ENCODE results near the gene DDRGK1.

The DDRGK1 gene

GRCh38 chr20:3235666-3236324, 31.3 kb upstream of the DDRGK1 start:
- no peak for DNase-seq (ENCODE audit: low spot score)

- DNase-seq (ENCODE audit: low spot score): no peak
These were observed 29.6 kb upstream of the DDRGK1 start for GRCh38 chr20:3233991-3234498.

GRCh38 chr20:3233131-3233990, 28.9 kb upstream of the DDRGK1 start:
- DNase-seq (ENCODE audit: low spot score): no peak

GRCh38 chr20:3231889-3232588, 27.6 kb upstream of the DDRGK1 start:
- DNase-seq (ENCODE audit: low spot score): no peak

- no peak for DNase-seq (ENCODE audit: low spot score)
These were observed 26.6 kb upstream of the DDRGK1 start for GRCh38 chr20:3231116-3231515.

GRCh38 chr20:3229798-3230197, 25.3 kb upstream of the DDRGK1 start:
- no peak for DNase-seq (ENCODE audit: low spot score)

- DNase-seq (ENCODE audit: low spot score): no peak
These were observed 24.7 kb upstream of the DDRGK1 start for GRCh38 chr20:3229158-3229557.

GRCh38 chr20:3228750-3229032, 24.2 kb upstream of the DDRGK1 start:
- DNase-seq (ENCODE audit: low spot score): no peak

GRCh38 chr20:3227936-3228749, 23.7 kb upstream of the DDRGK1 start:
- no peak for DNase-seq (ENCODE audit: low spot score)

- no peak for DNase-seq (ENCODE audit: low spot score)
These were observed 23.0 kb upstream of the DDRGK1 start for GRCh38 chr20:3227506-3227905.

- no peak for DNase-seq (ENCODE audit: low spot score)
These were observed 22.4 kb upstream of the DDRGK1 start for GRCh38 chr20:3226864-3227263.

- no peak for DNase-seq (ENCODE audit: low spot score)
These were observed 21.6 kb upstream of the DDRGK1 start for GRCh38 chr20:3226093-3226492.

GRCh38 chr20:3224681-3225421, 20.4 kb upstream of the DDRGK1 start:
- no peak for DNase-seq (ENCODE audit: low spot score)

- DNase-seq (ENCODE audit: low spot score): no peak
These were observed 19.7 kb upstream of the DDRGK1 start for GRCh38 chr20:3223994-3224680.

GRCh38 chr20:3223651-3223993, 19.1 kb upstream of the DDRGK1 start:
- no peak for DNase-seq (ENCODE audit: low spot score)

GRCh38 chr20:3222635-3223600, 18.4 kb upstream of the DDRGK1 start:
- no peak for DNase-seq (ENCODE audit: low spot score)

- DNase-seq (ENCODE audit: low spot score): no peak
These were observed 17.1 kb upstream of the DDRGK1 start for GRCh38 chr20:3221398-3222226.

- peak; percentile 86 for DNase-seq (ENCODE audit: low spot score)
These were observed 14.0 kb upstream of the DDRGK1 start for GRCh38 chr20:3218307-3218988.
